Stimulated activated CD8-positive, alpha-beta memory T cell treated with anti-CD3 and anti-CD28 coated beads, Interleukin-12 subunit alpha, Interleukin-12 subunit beta, amount 100 ng/mL, for 1 hour (primary cell): Measurements from ENCODE around the gene PEPD.

ENCODE experiments used
- DNase-seq: peaks from one replicate; pipeline ENCODE4 v3.0.0-alpha.2; 2020; ENCODE audit warnings: low read depth

The PEPD gene

DNA sequence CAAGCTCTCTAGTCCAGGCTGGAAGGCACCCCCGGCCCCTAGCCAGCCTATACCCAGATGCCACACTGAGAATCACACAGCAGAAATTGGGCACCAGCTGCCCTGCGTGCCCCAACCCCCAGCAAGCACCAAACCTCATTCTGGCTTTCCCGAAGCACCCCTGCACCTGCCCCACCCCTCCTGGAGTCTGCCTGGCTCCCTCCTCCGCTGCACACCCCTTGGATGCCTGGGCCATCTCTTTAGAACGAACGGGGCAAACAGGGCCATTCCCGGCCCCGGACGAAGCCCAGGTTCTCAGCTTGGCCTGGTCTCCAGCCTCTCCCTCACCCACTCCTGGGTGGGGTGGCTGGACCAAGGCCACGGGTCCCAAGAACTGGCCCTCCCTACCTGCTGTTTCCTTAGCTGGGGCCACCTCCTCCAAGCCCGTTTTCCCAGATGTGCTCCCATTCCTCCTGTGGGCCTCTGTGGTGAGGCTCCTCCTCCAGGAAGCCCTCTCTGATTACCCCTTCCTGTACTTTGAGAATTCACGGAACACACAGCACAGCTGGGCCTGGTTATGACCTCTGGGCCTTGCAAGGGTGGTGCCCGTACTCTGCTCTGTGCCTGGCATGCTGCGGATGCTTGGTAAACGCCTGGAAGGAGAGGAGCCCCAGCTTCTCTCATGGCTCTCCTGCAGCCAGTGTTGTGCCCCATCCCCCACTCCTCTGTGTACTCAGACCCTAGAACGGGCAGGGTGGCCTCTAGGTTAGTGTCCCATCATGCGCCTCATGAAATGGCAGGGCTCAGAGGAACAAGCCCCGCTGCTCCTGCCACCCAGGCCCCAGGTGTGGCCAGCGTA lies 126.6 kb downstream of the PEPD start:
- no peak for DNase-seq

GRCh38 chr19:33394006-33394722 lies 127.4 kb downstream of the PEPD start:
- DNase-seq: no peak

- DNase-seq: no peak
Observed at GRCh38 chr19:33393286-33394005, 128.1 kb downstream of the PEPD start.

- no peak for DNase-seq
Observed at GRCh38 chr19:33392341-33393285, 129.0 kb downstream of the PEPD start.

DNA sequence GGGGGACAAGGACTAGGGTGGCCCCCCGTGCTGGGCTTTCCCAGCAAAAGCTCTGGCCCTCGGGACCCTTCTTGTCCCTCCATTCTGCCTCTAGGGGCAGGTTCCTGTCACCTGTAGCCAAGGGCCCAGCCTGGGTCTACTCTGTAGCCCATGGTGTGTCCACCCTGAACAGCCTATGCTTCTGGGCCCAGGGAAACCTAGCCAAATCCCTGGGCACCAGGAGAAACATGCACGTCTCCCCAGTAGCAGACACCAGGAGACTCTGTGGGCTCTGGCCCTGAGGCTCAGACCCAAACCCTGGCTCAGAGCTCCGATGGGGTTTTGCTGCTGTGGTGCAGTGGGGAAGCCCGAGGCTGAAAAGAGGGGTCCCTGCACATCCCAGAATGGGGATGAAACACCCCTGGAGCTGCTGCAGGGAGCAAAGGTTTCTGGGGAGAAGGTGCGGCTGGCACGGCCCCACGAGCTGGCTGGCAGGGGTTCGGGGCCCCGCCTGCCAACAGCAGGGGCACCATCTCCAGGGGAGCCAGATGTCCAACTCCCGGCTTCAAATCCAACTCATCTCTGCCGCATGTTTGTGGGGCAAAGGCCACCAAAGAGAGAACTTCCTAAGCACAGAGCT lies 129.9 kb downstream of the PEPD start:
- no peak for DNase-seq

GRCh38 chr19:33390908-33391630 lies 130.5 kb downstream of the PEPD start:
- DNase-seq: no peak

DNA sequence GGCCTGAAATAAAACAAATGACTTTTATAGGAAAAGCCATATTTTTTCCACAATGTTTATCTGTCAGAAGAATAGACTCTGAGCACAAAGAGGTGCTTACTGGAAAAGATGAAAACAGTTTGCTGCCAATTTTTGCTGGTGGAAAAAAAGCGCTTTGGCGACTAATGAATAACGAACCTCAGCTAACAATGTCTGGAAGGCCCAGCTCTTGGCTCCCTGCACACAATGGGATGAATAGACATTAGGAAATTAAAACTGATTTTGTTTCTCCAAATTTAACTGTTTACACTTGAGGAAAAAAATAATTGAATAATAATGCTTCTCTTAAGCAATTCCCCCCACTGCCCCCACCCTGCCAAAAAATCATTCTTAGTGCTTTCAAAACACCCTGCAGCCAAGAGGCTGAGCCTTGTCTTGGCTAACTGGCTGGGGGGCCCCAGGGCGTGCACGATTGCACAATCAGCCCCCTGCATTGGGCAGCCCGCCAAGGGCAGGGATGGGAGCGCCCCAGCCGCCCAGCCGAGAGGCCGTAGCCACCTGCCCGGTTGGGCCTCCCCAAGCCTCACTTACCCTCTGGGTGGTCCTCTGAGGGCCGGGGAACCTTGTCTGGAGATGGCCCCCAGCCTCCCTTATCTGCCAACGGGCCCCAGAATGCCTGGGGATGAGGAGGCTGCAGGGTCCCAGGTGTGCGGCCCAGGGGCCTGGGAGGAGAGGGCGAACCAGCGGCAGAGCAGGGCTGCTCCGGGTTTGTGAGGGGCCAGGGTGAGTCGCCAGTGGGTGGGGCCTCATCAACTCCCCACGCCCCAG lies 131.3 kb downstream of the PEPD start:
- no peak for DNase-seq

DNA sequence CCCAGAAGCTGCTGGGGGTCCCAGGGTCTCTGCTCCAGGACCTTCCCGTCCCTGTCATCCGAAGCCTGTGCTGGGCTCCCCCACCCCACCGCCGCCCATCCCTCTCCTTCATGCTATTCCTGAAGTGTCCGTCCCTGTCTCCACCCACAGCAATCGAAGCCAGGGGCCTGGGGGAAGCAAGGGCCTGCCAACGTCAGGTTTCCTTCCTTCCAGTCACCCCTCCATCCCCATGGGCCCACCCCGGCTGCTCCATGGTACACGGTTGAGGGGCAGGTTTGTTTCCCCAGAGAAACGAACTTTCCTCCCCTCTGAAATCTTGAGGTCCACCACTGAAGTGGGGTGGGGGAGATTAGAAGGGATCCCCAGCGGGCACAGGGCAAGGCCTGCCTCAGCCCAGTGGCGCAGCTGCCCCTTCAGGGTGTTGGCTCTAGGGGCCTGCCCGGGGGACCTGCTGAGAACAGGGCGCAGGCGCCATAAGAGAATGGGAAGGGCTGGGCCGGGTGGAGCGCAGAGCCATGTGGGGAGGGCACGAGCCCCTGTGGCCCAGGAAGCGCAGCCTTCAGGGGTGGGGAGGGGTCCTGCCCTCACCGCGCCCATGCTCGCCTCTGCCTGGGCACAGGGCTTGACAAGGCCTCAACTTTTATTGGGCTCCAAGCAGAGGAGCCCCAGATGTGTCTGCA lies 132.0 kb downstream of the PEPD start:
- no peak for DNase-seq

- DNase-seq: no peak
Observed at GRCh38 chr19:33388725-33389420, 132.7 kb downstream of the PEPD start.

DNA sequence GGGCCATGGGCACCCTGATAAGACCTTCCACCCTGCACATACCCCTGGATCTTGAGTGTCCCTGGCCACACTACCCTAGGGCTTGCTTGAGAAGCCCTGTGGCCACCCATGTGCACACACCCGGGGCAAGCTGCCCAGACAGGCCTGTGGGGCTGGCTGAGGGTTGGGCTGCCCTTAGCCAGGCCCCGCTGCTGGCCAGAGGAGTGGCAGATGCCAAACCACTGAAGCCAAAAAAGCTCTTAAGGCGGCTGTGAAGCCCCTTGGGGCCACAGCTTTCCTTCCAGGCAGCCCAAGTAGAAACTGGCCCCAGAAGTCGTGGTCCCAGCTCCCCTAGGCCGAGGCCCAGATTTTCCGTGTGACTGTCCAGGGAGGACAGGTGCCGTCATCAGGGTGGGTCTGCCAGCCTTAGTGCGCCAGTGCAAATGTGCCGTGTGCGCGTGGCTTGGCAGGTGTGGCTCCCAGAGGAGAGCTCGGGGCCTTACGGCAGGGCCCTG lies 133.3 kb downstream of the PEPD start:
- DNase-seq: no peak

- no peak for DNase-seq
Observed at GRCh38 chr19:33387351-33388230, 134.0 kb downstream of the PEPD start.

GRCh38 chr19:33386361-33386858 lies 135.2 kb downstream of the PEPD start:
- no peak for DNase-seq

- DNase-seq: no peak
Observed at GRCh38 chr19:33385956-33386355, 135.6 kb downstream of the PEPD start.

DNA sequence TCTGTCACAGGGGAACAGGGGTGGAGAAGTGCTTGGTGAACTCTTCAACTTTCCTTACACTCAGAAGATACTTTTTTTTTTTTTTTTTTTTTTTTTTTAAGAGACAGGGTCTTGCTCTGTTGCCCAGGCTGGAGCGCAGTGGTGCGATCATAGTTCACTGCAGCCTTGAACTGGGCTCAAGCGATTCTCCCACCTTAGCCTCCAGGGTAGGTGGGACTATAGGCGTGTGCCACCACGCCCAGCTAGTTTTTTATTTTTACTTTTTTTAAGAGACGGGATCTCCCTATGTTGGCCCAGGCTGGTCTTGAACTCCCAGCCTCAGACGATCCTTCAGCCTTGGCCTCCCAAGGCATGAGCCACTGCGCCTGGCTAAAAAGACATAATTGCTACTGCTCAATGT lies 136.6 kb downstream of the PEPD start:
- no peak for DNase-seq

DNA sequence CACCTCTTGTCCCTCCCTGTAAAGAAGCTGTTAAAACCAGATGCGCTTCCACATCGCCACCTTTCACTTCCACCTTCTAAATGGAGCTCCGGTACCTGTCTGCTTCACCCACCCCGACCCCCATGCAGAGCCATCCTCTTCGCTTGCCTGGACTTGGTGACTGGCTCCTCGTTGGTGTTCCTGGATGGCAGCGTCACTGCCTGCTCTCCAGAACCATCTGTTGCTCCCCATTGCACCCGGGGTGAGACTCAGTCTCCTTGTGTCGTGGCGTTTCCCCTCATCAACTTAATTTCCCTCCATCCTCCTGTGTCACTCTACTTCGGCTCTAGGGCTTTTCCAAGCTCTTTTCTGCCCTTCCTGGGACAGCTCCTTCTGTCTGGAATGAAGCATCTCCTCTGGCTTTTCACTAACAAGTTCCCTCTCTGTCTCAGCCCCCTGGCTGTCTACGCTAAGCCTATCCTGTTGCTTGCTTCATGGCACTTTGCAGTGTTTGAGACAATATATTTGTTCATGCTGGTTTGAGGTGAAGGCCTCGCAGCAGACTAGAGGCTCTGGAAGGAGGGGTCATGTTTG lies 137.8 kb downstream of the PEPD start:
- DNase-seq: no peak

DNA sequence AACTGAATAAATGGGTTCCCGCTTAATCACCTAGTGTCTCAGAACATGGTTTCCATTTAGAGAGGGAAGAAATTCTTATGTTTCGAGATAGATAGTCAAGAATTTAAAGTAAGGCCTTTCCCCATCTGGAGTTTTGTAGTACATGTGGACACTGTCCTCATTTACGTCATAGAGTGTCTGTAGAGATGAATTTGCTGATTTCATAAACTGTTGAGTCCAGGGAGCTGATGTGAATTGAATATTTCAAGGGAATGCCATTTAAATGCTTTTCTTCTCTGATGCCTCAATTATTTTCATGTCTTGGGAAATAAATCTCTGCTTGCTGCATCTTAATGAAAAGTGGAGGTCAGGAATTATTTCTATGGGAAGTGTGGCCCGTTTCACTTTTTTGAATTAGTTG lies 138.6 kb downstream of the PEPD start:
- DNase-seq: no peak

- DNase-seq: no peak
Observed at GRCh38 chr19:33382006-33382405, 139.6 kb downstream of the PEPD start.
